Measurements from ENCODE around the gene RASSF5.

- peak; percentile 50; the same call in 1 of the 2 replicates for TF ChIP-seq POLR2AphosphoS5 (IDR thresholded peaks at IDR 0.05; ENCODE audit: low read depth, low read length)
- peak; percentile 23; the same call in 1 of the 2 replicates for TF ChIP-seq TAF1 (IDR thresholded peaks at IDR 0.05; ENCODE audit: low read depth, low read length)
Measured at GRCh38 chr1:206470692-206471414, 36.5 kb upstream of the RASSF5 start.

Data from GM12891 (cell line).